Measurements from ENCODE around the gene CAMKMT.
"Not testable (repeated sequence)": the region's sequence is repeated elsewhere in the genome, so short reads cannot be mapped to it uniquely, and the experiment has no call there.

DNA sequence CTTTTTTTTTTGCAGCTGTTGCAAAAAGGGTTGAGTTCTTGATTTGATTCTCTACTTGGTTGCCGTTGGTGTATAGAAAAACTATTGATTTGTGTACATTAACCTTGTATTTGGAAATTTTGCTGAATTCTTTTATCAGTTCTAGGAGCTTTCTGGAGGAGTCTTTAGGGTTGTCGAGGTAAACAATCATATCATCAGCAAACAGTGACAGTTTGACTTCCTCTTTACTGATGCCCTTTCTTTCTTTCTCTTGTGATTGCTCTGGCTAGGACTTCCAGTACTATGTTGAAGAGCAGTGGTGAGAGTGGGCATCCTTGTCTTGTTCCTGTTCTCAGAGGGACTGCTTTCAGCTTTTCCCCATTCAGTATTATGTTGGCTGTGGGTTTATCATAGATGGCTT lies 23.5 kb downstream of the CAMKMT start:
- TF ChIP-seq CTCF (conservative IDR thresholded peaks at IDR 0.05); ZFX (IDR thresholded peaks at IDR 0.05): not testable (repeated sequence)
